K562 (cell line): ENCODE measurements around the gene BNIPL. TPM values are rescaled to one million over a fixed set of nuclear protein-coding genes. Genes with fewer than 3 reads are reported as not detected.

Experiments used
- BRD4 ChIP-seq: fragments of 200-600 bp; sonication (generic); IDR thresholded peaks from 2 replicates; pipeline ENCODE4 v1.6.1; 2017; ENCODE audit warnings: inconsistent platforms
- HNRNPL ChIP-seq: fragments of 200-400 bp; formaldehyde crosslinking; IDR thresholded peaks from 2 replicates; pipeline ENCODE4 v1.6.1; 2017; ENCODE audit warnings: low read depth, mild to moderate bottlenecking, low read length
- JUND ChIP-seq, 2 experiments: IDR thresholded peaks; 2 replicates in 1 of 2; 3 replicates in 1 of 2; pipeline ENCODE4 v1.6.1; 2011; ENCODE audit warnings: borderline replicate concordance in 2 of 2, low read depth in 2 of 2, low read length in 2 of 2, improper control_type of control experiment in 1 of 2, missing biosample characterization in 1 of 2, missing genetic modification characterization in 1 of 2, missing genetic modification reagents in 1 of 2
- NFE2L1 ChIP-seq: fragments of 450-650 bp; IDR thresholded peaks from 2 replicates; pipeline ENCODE4 v1.6.1; 2016; ENCODE audit warnings: missing genetic modification characterization, low read depth, mild to moderate bottlenecking, missing compliant biosample characterization, moderate library complexity, borderline replicate concordance
- RBM34 ChIP-seq: fragments of 200-400 bp; formaldehyde crosslinking; IDR thresholded peaks from 2 replicates; pipeline ENCODE4 v1.6.1; 2018; ENCODE audit warnings: low read length, borderline replicate concordance; ENCODE audit not compliant: insufficient read depth
- SRSF1 ChIP-seq: fragments of 200-400 bp; formaldehyde crosslinking; IDR thresholded peaks from 2 replicates; pipeline ENCODE4 v1.6.1; 2017; ENCODE audit warnings: mild to moderate bottlenecking, low read depth, low read length, moderate library complexity
- TAF7 ChIP-seq: fragments of 450-650 bp; IDR thresholded peaks from 2 replicates; pipeline ENCODE4 v1.6.1; 2016; ENCODE audit warnings: missing genetic modification characterization, missing compliant biosample characterization
- TCFL5 ChIP-seq: fragments of 250-450 bp; sonication (Bioruptor Pico); conservative IDR thresholded peaks from 2 replicates; pipeline ENCODE4 v1.6.1; 2021; ENCODE audit warnings: mild to moderate bottlenecking, moderate library complexity, matching md5 sums
- ZBED1 ChIP-seq: IDR thresholded peaks from 2 replicates; pipeline ENCODE4 v1.6.1; 2014
- ZBTB1 ChIP-seq: sonication (generic); formaldehyde crosslinking; IDR thresholded peaks from 2 replicates; pipeline ENCODE4 v1.8.1; 2023; ENCODE audit warnings: missing genetic modification reagents, low read depth, mild to moderate bottlenecking, borderline replicate concordance
- ZNF134 ChIP-seq: fragments of 250-450 bp; sonication (Bioruptor Pico); conservative IDR thresholded peaks from 2 replicates; pipeline ENCODE4 v1.4.0; 2020
- ZNF165 ChIP-seq: fragments of 250-450 bp; sonication (Bioruptor Pico); IDR thresholded peaks from 2 replicates; pipeline ENCODE4 v1.4.0; 2020; ENCODE audit warnings: borderline replicate concordance
- ZNF212 ChIP-seq: fragments of 450-650 bp; formaldehyde crosslinking; IDR thresholded peaks from 2 replicates; pipeline ENCODE4 v1.4.0; 2020; ENCODE audit warnings: mild to moderate bottlenecking
- ZNF79 ChIP-seq: fragments of 250-450 bp; sonication (Bioruptor Pico); IDR thresholded peaks from 2 replicates; pipeline ENCODE4 v1.4.0; 2020; ENCODE audit warnings: low read depth, mild to moderate bottlenecking, moderate library complexity
- polyA plus RNA-seq, 8 experiments: library from polyadenylated mRNA; depleted of rRNA in 4 of 8; stranded (reverse) in 5 of 8; unstranded in 3 of 8; fragments of >200 nt; fragmentation: Nextera tagmentation in 2 of 8; fragmentation: Illumina TruSeq in 1 of 8; extraction: Ambion mirVana in 2 of 8; extraction: Trizol in 1 of 8; gene quantifications; 2 replicates each; pipeline versions ENCODE4 v1.2.1 to v1.2.3, GENCODE V29; 2011 to 2014; ENCODE audit warnings: inconsistent platforms in 1 of 8, missing spikeins in 1 of 8
- total RNA-seq, 7 experiments: library from RNA; depleted of rRNA in 6 of 7; stranded (reverse); fragments of >200 nt in 6 of 7; fragmentation: Illumina TruSeq in 2 of 7; extraction: Trizol in 2 of 7; gene quantifications; 2 replicates each; pipeline versions ENCODE4 v1.2.1 to v1.2.3, GENCODE V29; 2011 to 2021; ENCODE audit warnings: low replicate concordance in 1 of 7
- TF ChIP-seq, protein P1 (sequence below): fragments of 200-600 bp; sonication (generic); IDR thresholded peaks from one replicate; pipeline ENCODE4 v1.6.1; 2012; ENCODE audit warnings: mild to moderate bottlenecking, low read depth, low read length, inconsistent platforms
- TF ChIP-seq, protein P2 (sequence below): fragments of 250-450 bp; sonication (Bioruptor Pico); IDR thresholded peaks from 2 replicates; pipeline ENCODE4 v1.8.0; 2022; ENCODE audit warnings: inconsistent platforms, mild to moderate bottlenecking, moderate library complexity, borderline replicate concordance

BNIPL gene
- total and polyA plus RNA-seq, 9 of the 15 experiments (the other 6 are each of a cell fraction or from before 2014, with no cell fraction given) = 0.08 to 1.4 (median 0.68) TPM

DNA sequence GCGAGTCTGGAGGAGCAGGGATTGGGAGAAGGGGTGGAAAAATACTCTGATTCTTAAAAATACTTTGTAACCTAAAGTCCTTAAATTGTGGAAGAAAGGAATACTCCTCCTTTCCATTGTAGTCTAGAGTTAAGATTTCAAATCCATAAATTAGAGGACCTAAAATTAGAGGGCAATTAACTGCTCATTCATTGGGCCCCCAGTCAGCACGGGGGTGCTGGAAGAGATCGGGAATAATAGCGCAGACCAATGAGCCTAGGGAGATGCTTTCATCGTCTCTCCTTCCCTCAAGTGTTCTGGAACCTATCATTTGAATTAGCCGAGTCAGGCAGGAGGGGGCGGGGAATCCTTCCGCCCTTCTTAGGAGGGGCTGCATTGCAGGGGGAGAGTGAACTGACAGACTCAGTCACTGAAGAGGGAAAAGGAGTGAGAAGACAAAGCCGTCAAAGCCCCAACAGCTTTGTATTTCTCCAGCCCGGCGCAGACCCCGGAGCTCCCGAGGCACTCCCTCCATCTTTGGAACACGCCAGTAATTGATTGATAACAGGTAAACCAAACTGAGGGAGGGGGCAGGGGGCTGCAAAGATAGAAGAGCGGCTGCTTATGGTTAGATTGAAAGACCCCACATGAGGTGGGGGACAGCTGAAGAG, 23.7 kb downstream of the BNIPL start, which contains the start of gene MLLT11 (continued):
- TF ChIP-seq NFE2L1 (tag) = no peak
- TF ChIP-seq ZNF79 (CRISPR knock-in tag) = no peak
- TF ChIP-seq SRSF1 = no peak
- no peak for TF ChIP-seq JUND (IDR thresholded peaks at IDR 0.05; ENCODE audit: borderline replicate concordance, low read depth, low read length)
- no peak for TF ChIP-seq JUND (tag; IDR thresholded peaks at IDR 0.05; ENCODE audit: borderline replicate concordance, low read depth, low read length)
- no peak for TF ChIP-seq HNRNPL
- TF ChIP-seq, protein P1, sequence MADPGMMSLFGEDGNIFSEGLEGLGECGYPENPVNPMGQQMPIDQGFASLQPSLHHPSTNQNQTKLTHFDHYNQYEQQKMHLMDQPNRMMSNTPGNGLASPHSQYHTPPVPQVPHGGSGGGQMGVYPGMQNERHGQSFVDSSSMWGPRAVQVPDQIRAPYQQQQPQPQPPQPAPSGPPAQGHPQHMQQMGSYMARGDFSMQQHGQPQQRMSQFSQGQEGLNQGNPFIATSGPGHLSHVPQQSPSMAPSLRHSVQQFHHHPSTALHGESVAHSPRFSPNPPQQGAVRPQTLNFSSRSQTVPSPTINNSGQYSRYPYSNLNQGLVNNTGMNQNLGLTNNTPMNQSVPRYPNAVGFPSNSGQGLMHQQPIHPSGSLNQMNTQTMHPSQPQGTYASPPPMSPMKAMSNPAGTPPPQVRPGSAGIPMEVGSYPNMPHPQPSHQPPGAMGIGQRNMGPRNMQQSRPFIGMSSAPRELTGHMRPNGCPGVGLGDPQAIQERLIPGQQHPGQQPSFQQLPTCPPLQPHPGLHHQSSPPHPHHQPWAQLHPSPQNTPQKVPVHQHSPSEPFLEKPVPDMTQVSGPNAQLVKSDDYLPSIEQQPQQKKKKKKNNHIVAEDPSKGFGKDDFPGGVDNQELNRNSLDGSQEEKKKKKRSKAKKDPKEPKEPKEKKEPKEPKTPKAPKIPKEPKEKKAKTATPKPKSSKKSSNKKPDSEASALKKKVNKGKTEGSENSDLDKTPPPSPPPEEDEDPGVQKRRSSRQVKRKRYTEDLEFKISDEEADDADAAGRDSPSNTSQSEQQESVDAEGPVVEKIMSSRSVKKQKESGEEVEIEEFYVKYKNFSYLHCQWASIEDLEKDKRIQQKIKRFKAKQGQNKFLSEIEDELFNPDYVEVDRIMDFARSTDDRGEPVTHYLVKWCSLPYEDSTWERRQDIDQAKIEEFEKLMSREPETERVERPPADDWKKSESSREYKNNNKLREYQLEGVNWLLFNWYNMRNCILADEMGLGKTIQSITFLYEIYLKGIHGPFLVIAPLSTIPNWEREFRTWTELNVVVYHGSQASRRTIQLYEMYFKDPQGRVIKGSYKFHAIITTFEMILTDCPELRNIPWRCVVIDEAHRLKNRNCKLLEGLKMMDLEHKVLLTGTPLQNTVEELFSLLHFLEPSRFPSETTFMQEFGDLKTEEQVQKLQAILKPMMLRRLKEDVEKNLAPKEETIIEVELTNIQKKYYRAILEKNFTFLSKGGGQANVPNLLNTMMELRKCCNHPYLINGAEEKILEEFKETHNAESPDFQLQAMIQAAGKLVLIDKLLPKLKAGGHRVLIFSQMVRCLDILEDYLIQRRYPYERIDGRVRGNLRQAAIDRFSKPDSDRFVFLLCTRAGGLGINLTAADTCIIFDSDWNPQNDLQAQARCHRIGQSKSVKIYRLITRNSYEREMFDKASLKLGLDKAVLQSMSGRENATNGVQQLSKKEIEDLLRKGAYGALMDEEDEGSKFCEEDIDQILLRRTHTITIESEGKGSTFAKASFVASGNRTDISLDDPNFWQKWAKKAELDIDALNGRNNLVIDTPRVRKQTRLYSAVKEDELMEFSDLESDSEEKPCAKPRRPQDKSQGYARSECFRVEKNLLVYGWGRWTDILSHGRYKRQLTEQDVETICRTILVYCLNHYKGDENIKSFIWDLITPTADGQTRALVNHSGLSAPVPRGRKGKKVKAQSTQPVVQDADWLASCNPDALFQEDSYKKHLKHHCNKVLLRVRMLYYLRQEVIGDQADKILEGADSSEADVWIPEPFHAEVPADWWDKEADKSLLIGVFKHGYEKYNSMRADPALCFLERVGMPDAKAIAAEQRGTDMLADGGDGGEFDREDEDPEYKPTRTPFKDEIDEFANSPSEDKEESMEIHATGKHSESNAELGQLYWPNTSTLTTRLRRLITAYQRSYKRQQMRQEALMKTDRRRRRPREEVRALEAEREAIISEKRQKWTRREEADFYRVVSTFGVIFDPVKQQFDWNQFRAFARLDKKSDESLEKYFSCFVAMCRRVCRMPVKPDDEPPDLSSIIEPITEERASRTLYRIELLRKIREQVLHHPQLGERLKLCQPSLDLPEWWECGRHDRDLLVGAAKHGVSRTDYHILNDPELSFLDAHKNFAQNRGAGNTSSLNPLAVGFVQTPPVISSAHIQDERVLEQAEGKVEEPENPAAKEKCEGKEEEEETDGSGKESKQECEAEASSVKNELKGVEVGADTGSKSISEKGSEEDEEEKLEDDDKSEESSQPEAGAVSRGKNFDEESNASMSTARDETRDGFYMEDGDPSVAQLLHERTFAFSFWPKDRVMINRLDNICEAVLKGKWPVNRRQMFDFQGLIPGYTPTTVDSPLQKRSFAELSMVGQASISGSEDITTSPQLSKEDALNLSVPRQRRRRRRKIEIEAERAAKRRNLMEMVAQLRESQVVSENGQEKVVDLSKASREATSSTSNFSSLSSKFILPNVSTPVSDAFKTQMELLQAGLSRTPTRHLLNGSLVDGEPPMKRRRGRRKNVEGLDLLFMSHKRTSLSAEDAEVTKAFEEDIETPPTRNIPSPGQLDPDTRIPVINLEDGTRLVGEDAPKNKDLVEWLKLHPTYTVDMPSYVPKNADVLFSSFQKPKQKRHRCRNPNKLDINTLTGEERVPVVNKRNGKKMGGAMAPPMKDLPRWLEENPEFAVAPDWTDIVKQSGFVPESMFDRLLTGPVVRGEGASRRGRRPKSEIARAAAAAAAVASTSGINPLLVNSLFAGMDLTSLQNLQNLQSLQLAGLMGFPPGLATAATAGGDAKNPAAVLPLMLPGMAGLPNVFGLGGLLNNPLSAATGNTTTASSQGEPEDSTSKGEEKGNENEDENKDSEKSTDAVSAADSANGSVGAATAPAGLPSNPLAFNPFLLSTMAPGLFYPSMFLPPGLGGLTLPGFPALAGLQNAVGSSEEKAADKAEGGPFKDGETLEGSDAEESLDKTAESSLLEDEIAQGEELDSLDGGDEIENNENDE = no peak
- TF ChIP-seq ZBED1 = no peak
- no peak for TF ChIP-seq ZBTB1 (CRISPR knock-in tag)
- TF ChIP-seq RBM34 = no peak
- no peak for TF ChIP-seq BRD4
- no peak for TF ChIP-seq ZNF134 (CRISPR knock-in tag)
- TF ChIP-seq TAF7 (tag) = no peak
- no peak for TF ChIP-seq TCFL5 (CRISPR knock-in tag)
- TF ChIP-seq ZNF165 (CRISPR knock-in tag) = no peak
- no peak for TF ChIP-seq ZNF212 (CRISPR knock-in tag)
- TF ChIP-seq, protein P2, sequence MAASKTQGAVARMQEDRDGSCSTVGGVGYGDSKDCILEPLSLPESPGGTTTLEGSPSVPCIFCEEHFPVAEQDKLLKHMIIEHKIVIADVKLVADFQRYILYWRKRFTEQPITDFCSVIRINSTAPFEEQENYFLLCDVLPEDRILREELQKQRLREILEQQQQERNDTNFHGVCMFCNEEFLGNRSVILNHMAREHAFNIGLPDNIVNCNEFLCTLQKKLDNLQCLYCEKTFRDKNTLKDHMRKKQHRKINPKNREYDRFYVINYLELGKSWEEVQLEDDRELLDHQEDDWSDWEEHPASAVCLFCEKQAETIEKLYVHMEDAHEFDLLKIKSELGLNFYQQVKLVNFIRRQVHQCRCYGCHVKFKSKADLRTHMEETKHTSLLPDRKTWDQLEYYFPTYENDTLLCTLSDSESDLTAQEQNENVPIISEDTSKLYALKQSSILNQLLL (CRISPR knock-in tag) = no peak
